Neural progenitor cell (in vitro differentiated cells): Measurements from ENCODE around the gene RTL9.

Experiments used
- CTCF ChIP-seq: fragments of 200-600 bp; sonication (generic); IDR thresholded peaks from 2 replicates; pipeline ENCODE4 v1.5.1; 2017; ENCODE audit warnings: antibody characterized with exemption, mild to moderate bottlenecking
- EZH2phosphoT487 ChIP-seq: fragments of 200-600 bp; sonication (generic); IDR thresholded peaks from 2 replicates; pipeline ENCODE4 v1.6.1; 2017; ENCODE audit warnings: antibody characterized with exemption

GRCh38 chrX:110341189-110342035, 17.2 kb upstream of the RTL9 start:
- TF ChIP-seq CTCF (no peak), EZH2phosphoT487 (no peak)
